OCI-LY3 (cell line): ENCODE results near the gene CCDC69.

ENCODE experiments used
- CTCF ChIP-seq: fragments of 200-600, 300-600 bp; sonication (generic); IDR thresholded peaks from 2 replicates; pipeline ENCODE4 v1.5.1; 2014; ENCODE audit warnings: antibody characterized with exemption, low read length, low read depth
- EZH2phosphoT487 ChIP-seq: fragments of 200-600 bp; shearing (Covaris generic); IDR thresholded peaks from 2 replicates; pipeline ENCODE4 v1.6.1; 2018; ENCODE audit warnings: antibody characterized with exemption, mixed run types, low read depth

GRCh38 chr5:151219789-151220188, 4.1 kb downstream of the CCDC69 start:
- peak; percentile 7; the same call in 1 of the 2 replicates for TF ChIP-seq CTCF
- no peak for TF ChIP-seq EZH2phosphoT487
